A549 (cell line): ENCODE data around the gene IL12A. TPM values are rescaled to one million over a fixed set of nuclear protein-coding genes. Genes with fewer than 3 reads are reported as not detected.

Experiments used
- ATAC-seq, 2 experiments: fragments of 200-7000 bp in 1 of 2; fragments of >200 bp in 1 of 2; cut with Nextera tagmentation in 1 of 2; cut with Tn5 transposase in 1 of 2; 3 replicates each; pipeline versions ENCODE4 v1.8.0 to v1.9.1; 2018 to 2020; ENCODE audit warnings: mild to moderate bottlenecking in 1 of 2, moderate library complexity in 1 of 2
- CTCF ChIA-PET: fragments of 300-600 bp; sonication (Branson Sonifier 250); formaldehyde crosslinking; extraction: SDS; loops from one replicate; lab custom pipeline; 2021; ENCODE audit warnings: antibody characterized with exemption, inconsistent platforms; lab: Yijun Ruan, JAX
- POLR2A ChIA-PET: fragments of 350-600 bp; formaldehyde crosslinking; extraction: SDS; loops from one replicate; lab custom pipeline; 2021; ENCODE audit warnings: antibody characterized with exemption, inconsistent platforms; lab: Yijun Ruan, JAX
- DNase-seq, 2 experiments: peaks; one replicate each; pipeline versions ENCODE4 v3.0.0 to v3.0.0-alpha.2; 2011 to 2016; ENCODE audit warnings: low read depth in 1 of 2, low spot score in 1 of 2
- FAIRE-seq: peaks from 2 replicates; lab custom pipeline; 2011; peaks lifted over from hg19 to GRCh38; lab: Jason Lieb, UNC
- H3K27ac ChIP-seq, 2 experiments: fragments of >200 bp; sonication (Bioruptor Twin); formaldehyde crosslinking; 3 replicates each; pipeline ENCODE4 v1.5.1; 2016 to 2017
- H3K4me1 ChIP-seq: fragments of >200 bp; sonication (Bioruptor Twin); formaldehyde crosslinking; 3 replicates; pipeline ENCODE4 v1.6.1; 2016
- H3K4me2 ChIP-seq: fragments of >200 bp; sonication (Bioruptor Twin); formaldehyde crosslinking; 3 replicates; pipeline ENCODE4 v1.6.1; 2016
- H3K4me3 ChIP-seq: fragments of >200 bp; sonication (Bioruptor Twin); formaldehyde crosslinking; 3 replicates; pipeline ENCODE4 v1.5.1; 2016
- H3K9me3 ChIP-seq: fragments of >200 bp; sonication (Bioruptor Twin); formaldehyde crosslinking; 3 replicates; pipeline ENCODE4 v1.6.1; 2016
- ATOH8 ChIP-seq: fragments of 250-450 bp; sonication (Bioruptor Pico); IDR thresholded peaks from 2 replicates; pipeline ENCODE4 v1.5.0; 2020; ENCODE audit warnings: low read depth, mild to moderate bottlenecking, moderate library complexity
- BHLHE40 ChIP-seq: IDR thresholded peaks from 2 replicates; pipeline ENCODE4 v1.6.1; 2012; ENCODE audit warnings: low read depth, low read length, inconsistent platforms
- CBX2 ChIP-seq: fragments of 200-600 bp; sonication (generic); IDR thresholded peaks from 2 replicates; pipeline ENCODE4 v1.6.1; 2016; ENCODE audit warnings: low read depth, mild to moderate bottlenecking, borderline replicate concordance
- CBX8 ChIP-seq: fragments of 200-600 bp; sonication (generic); IDR thresholded peaks from 2 replicates; pipeline ENCODE4 v1.6.1; 2016
- CEBPB ChIP-seq, 2 experiments: fragments of >200 bp in 1 of 2; sonication (Bioruptor Twin) in 1 of 2; formaldehyde crosslinking in 1 of 2; IDR thresholded peaks; 2 replicates each; pipeline ENCODE4 v1.6.1; 2012 to 2016
- CHD4 ChIP-seq: fragments of 200-600 bp; sonication (generic); IDR thresholded peaks from 2 replicates; pipeline ENCODE4 v1.6.1; 2016; ENCODE audit warnings: antibody characterized with exemption, mild to moderate bottlenecking, borderline replicate concordance
- E2F6 ChIP-seq: IDR thresholded peaks from 2 replicates; pipeline ENCODE4 v1.6.1; 2012; ENCODE audit warnings: low read depth, borderline replicate concordance
- EHF ChIP-seq: fragments of 250-450 bp; sonication (Bioruptor Pico); IDR thresholded peaks from 2 replicates; pipeline ENCODE4 v1.5.0; 2020; ENCODE audit warnings: mild to moderate bottlenecking
- EHMT2 ChIP-seq: fragments of 200-600 bp; sonication (generic); IDR thresholded peaks from 2 replicates; pipeline ENCODE4 v1.6.1; 2016; ENCODE audit warnings: antibody characterized with exemption, low read depth, mild to moderate bottlenecking, moderate library complexity
- ELK1 ChIP-seq: fragments of 150-350 bp; IDR thresholded peaks from 2 replicates; pipeline ENCODE4 v1.6.1; 2014; ENCODE audit warnings: low read depth, mild to moderate bottlenecking, low read length
- EP300 ChIP-seq, 2 experiments: fragments of >200 bp; sonication (Bioruptor Twin); formaldehyde crosslinking; IDR thresholded peaks; 2 replicates in 1 of 2; 3 replicates in 1 of 2; pipeline ENCODE4 v1.6.1; 2016 to 2017
- FOSB ChIP-seq: fragments of 250-450 bp; sonication (Bioruptor Pico); IDR thresholded peaks from 2 replicates; pipeline ENCODE4 v1.5.0; 2020; ENCODE audit warnings: mild to moderate bottlenecking, moderate library complexity
- FOXS1 ChIP-seq: fragments of 250-450 bp; sonication (Bioruptor Pico); IDR thresholded peaks from 2 replicates; pipeline ENCODE4 v1.5.0; 2020; ENCODE audit warnings: mild to moderate bottlenecking, moderate library complexity
- HES2 ChIP-seq: fragments of >200 bp; sonication (Bioruptor Twin); formaldehyde crosslinking; IDR thresholded peaks from 2 replicates; pipeline ENCODE4 v1.6.1; 2016
- HOXB5 ChIP-seq: fragments of 250-450 bp; sonication (Bioruptor Pico); IDR thresholded peaks from 2 replicates; pipeline ENCODE4 v1.5.0; 2020; ENCODE audit warnings: mild to moderate bottlenecking, moderate library complexity
- JUNB ChIP-seq: fragments of >200 bp; sonication (Bioruptor Twin); formaldehyde crosslinking; IDR thresholded peaks from 2 replicates; pipeline ENCODE4 v1.6.1; 2016
- KDM1A ChIP-seq: fragments of 200-600 bp; sonication (generic); IDR thresholded peaks from 2 replicates; pipeline ENCODE4 v1.6.1; 2016; ENCODE audit warnings: low read depth, mild to moderate bottlenecking
- KDM5A ChIP-seq: fragments of 200-600 bp; sonication (generic); IDR thresholded peaks from 2 replicates; pipeline ENCODE4 v1.6.1; 2016; ENCODE audit warnings: antibody characterized with exemption, mild to moderate bottlenecking
- MAFK ChIP-seq: fragments of 450-650 bp; IDR thresholded peaks from 2 replicates; pipeline ENCODE4 v1.6.1; 2014; ENCODE audit not compliant: partially characterized antibody
- MAX ChIP-seq: IDR thresholded peaks from 2 replicates; pipeline ENCODE4 v1.6.1; 2012
- MAZ ChIP-seq: fragments of 150-350 bp; IDR thresholded peaks from 2 replicates; pipeline ENCODE4 v1.6.1; 2014; ENCODE audit warnings: antibody characterized with exemption, low read depth, low read length, borderline replicate concordance
- NPAS2 ChIP-seq: fragments of 250-450 bp; sonication (Bioruptor Pico); IDR thresholded peaks from 2 replicates; pipeline ENCODE4 v1.8.0; 2022; ENCODE audit warnings: mild to moderate bottlenecking, moderate library complexity, borderline replicate concordance
- PBX3 ChIP-seq: IDR thresholded peaks from 2 replicates; pipeline ENCODE4 v1.6.1; 2012
- POLR2A ChIP-seq: IDR thresholded peaks from 2 replicates; pipeline ENCODE4 v1.6.1; 2012; ENCODE audit warnings: mild to moderate bottlenecking, low read length
- POLR2AphosphoS2 ChIP-seq: conservative IDR thresholded peaks from 2 replicates; pipeline ENCODE4 v1.6.1; 2012; ENCODE audit warnings: low read length, improper control_type of control experiment, inconsistent platforms
- RARB ChIP-seq: fragments of 250-450 bp; sonication (Bioruptor Pico); IDR thresholded peaks from 2 replicates; pipeline ENCODE4 v1.8.0; 2021; ENCODE audit warnings: mild to moderate bottlenecking, moderate library complexity
- TFCP2L1 ChIP-seq: fragments of 250-450 bp; sonication (Bioruptor Pico); IDR thresholded peaks from 2 replicates; pipeline ENCODE4 v1.5.0; 2021; ENCODE audit warnings: mild to moderate bottlenecking
- USF2 ChIP-seq: fragments of 450-650 bp; IDR thresholded peaks from 2 replicates; pipeline ENCODE4 v1.6.1; 2014; ENCODE audit warnings: antibody characterized with exemption
- ZC3H11A ChIP-seq: fragments of 450-650 bp; IDR thresholded peaks from 2 replicates; pipeline ENCODE4 v1.6.1; 2014; ENCODE audit warnings: antibody characterized with exemption, mild to moderate bottlenecking
- ZNF302 ChIP-seq: fragments of 250-450 bp; sonication (Bioruptor Pico); IDR thresholded peaks from 2 replicates; pipeline ENCODE4 v1.9.0; 2021; ENCODE audit warnings: inconsistent platforms, mild to moderate bottlenecking, moderate library complexity
- WGBS: methylation state at CpG from one replicate; pipeline ENCODE4 v1.1.6; 2017; ENCODE audit errors: missing lambda C conversion rate; 5-methylcytosine and 5-hydroxymethylcytosine counted together
- polyA plus RNA-seq, 4 experiments: library from polyadenylated mRNA; depleted of rRNA in 3 of 4; stranded (reverse); fragments of >200 nt; fragmentation: RNase III in 1 of 4; extraction: RNeasy Plus Mini Kit Qiagen cat#74134 plus additional on column Dnase treatment in 1 of 4; gene quantifications; 2 replicates in 3 of 4; 3 replicates in 1 of 4; pipeline ENCODE4 v1.2.3, GENCODE V29; 2011 to 2017

Gene IL12A
- polyA plus RNA-seq, 2 of the 4 experiments (the other 2 are of a cell fraction): 1.3 to 1.7 TPM

- ATAC-seq: no peak
- POLR2A ChIA-PET: no interaction called here
- no peak overlapping the region for H3K27ac ChIP-seq
- FAIRE-seq: no peak
- no peak for TF ChIP-seq HES2
- TF ChIP-seq JUNB: no peak
- TF ChIP-seq CEBPB (IDR thresholded peaks at IDR 0.05): no peak
- no peak for TF ChIP-seq PBX3
- TF ChIP-seq CBX2: no peak
- no peak for TF ChIP-seq E2F6
- TF ChIP-seq MAX: no peak
- TF ChIP-seq POLR2AphosphoS2: no peak
- no peak for TF ChIP-seq ELK1
- TF ChIP-seq EHMT2: no peak
- no peak for TF ChIP-seq RARB (CRISPR knock-in tag)
- TF ChIP-seq EHF: no peak
- TF ChIP-seq MAZ: no peak
- no peak for TF ChIP-seq TFCP2L1 (CRISPR knock-in tag)
- TF ChIP-seq KDM5A: no peak
- TF ChIP-seq FOSB (CRISPR knock-in tag): no peak
- TF ChIP-seq ATOH8 (CRISPR knock-in tag): no peak
- no peak for DNase-seq
- no peak overlapping the region for H3K4me2 ChIP-seq
- 70% methylated on average over 9 of the region's 9 CpGs for WGBS
- H3K4me1 ChIP-seq: 0 out of 3 replicates have a peak, but pooled peaks cover 5% of the 10 kb centered on the region
- no peak overlapping the region for H3K4me3 ChIP-seq
- CTCF ChIA-PET: interaction anchor here (2.3 to 4.5 kb wide), 2 partner anchors 10 to 16 kb away, joined by 15 to 19 read pairs; no protein-coding TSS in a partner anchor
- no peaks in the 10 kb centered on the region for H3K9me3 ChIP-seq
Observed at GRCh38 chr3:160022068-160022467, 33.4 kb downstream of the IL12A start.

GRCh38 chr3:160023476-160023875 is 34.8 kb downstream of the IL12A start:
- FAIRE-seq: no peak
- CTCF ChIA-PET: interaction anchor here (4.5 kb wide), 1 partner anchor 9 kb away, joined by 19 read pairs; no protein-coding TSS in a partner anchor
- TF ChIP-seq CBX8 (no peak), POLR2A (no peak), FOXS1 (CRISPR knock-in tag) (no peak), ZNF302 (CRISPR knock-in tag) (no peak), CEBPB (IDR thresholded peaks at IDR 0.05) (no peak), ZC3H11A (no peak), CHD4 (no peak), MAFK (no peak), BHLHE40 (no peak), EP300 (IDR thresholded peaks at IDR 0.05) (no peak), KDM1A (no peak), USF2 (no peak), NPAS2 (CRISPR knock-in tag) (no peak), PBX3 (no peak), HOXB5 (CRISPR knock-in tag) (no peak), HES2 (no peak)

More at GRCh38 chr3:160023476-160023875, 34.8 kb downstream of the IL12A start:
- no peak for ATAC-seq
- H3K27ac ChIP-seq: no peak overlapping the region
- DNase-seq: no peak
- no peaks in the 10 kb centered on the region for H3K9me3 ChIP-seq
- no peak overlapping the region for H3K4me2 ChIP-seq
- POLR2A ChIA-PET: no interaction called here
- WGBS: 58% methylated on average over 1 of the region's 1 CpG
- H3K4me1 ChIP-seq: peaks cover 11% of the 10 kb centered on the region
- H3K4me3 ChIP-seq: no peak overlapping the region
